Liver (tissue), 9 donors: ENCODE results near the gene TLK2. TPM values are rescaled to one million over a fixed set of nuclear protein-coding genes. Genes with fewer than 3 reads are reported as not detected.
A peak's percentile ranks its signal among the peaks of the same experiment; 100 is the strongest.
"Not testable (repeated sequence)": the region's sequence is repeated elsewhere in the genome, so short reads cannot be mapped to it uniquely, and the experiment has no call there.

Experiments
- DNase-seq: peaks from one replicate; pipeline ENCODE4 v3.0.0-alpha.2; 2017; ENCODE audit warnings: low spot score
- H3K27ac ChIP-seq, 2 donors: one replicate each; pipeline ENCODE4 v1.7.0; 2013; ENCODE audit warnings: inconsistent platforms in 2 of 2, low read length in 2 of 2, control low read depth in 1 of 2, low read depth in 1 of 2, mild to moderate bottlenecking in 1 of 2
- H3K27me3 ChIP-seq, 4 donors: one replicate each; pipeline versions ENCODE4 v1.6.1 to v1.7.0; 2013; ENCODE audit warnings: low read length in 3 of 4, inconsistent platforms in 1 of 4, mild to moderate bottlenecking in 1 of 4, moderate library complexity in 1 of 4; ENCODE audit not compliant: control insufficient read depth in 4 of 4, insufficient read depth in 4 of 4
- H3K36me3 ChIP-seq, 4 donors: one replicate each; pipeline versions ENCODE4 v1.6.1 to v1.7.0; 2013; ENCODE audit warnings: low read length in 3 of 4, mild to moderate bottlenecking in 3 of 4, low read depth in 1 of 4, moderate library complexity in 1 of 4; ENCODE audit not compliant: control insufficient read depth in 4 of 4, insufficient read depth in 3 of 4
- H3K4me1 ChIP-seq, 4 donors: one replicate each; pipeline versions ENCODE4 v1.6.1 to v1.7.0; 2013; ENCODE audit warnings: low read length in 3 of 4, mild to moderate bottlenecking in 3 of 4, moderate library complexity in 1 of 4; ENCODE audit not compliant: control insufficient read depth in 4 of 4, insufficient read depth in 4 of 4
- H3K4me3 ChIP-seq, 3 donors: one replicate each; pipeline versions ENCODE4 v1.6.1 to v1.7.0; 2013; ENCODE audit warnings: low read length in 3 of 3, control low read depth in 1 of 3, low read depth in 1 of 3, mild to moderate bottlenecking in 1 of 3
- H3K9ac ChIP-seq, 2 donors: one replicate each; pipeline ENCODE4 v1.7.0; 2013; ENCODE audit warnings: low read length in 2 of 2, mild to moderate bottlenecking in 2 of 2, moderate library complexity in 2 of 2, control low read depth in 1 of 2, low read depth in 1 of 2
- H3K9me3 ChIP-seq, 4 donors: one replicate each; pipeline versions ENCODE4 v1.6.1 to v1.7.0; 2013; ENCODE audit warnings: low read length in 3 of 4; ENCODE audit not compliant: control insufficient read depth in 4 of 4
- JUND ChIP-seq, 2 donors: IDR thresholded peaks; 2 replicates each; pipeline ENCODE4 v1.6.1; 2016; ENCODE audit warnings: antibody characterized with exemption in 2 of 2
- WGBS: extraction: QIAGEN DNeasy Blood & Tissue Kit; methylation state at CpG from one replicate; pipeline ENCODE4 v1.1.7; 2013; 5-methylcytosine and 5-hydroxymethylcytosine counted together
- polyA plus RNA-seq, 2 donors: library from polyadenylated mRNA; stranded (reverse) in 1 of 2; unstranded in 1 of 2; fragments of 200-250 nt in 1 of 2; fragments of >200 nt in 1 of 2; fragmentation: Nextera tagmentation in 1 of 2; extraction: Ambion mirVana in 1 of 2; gene quantifications; one replicate each; pipeline versions ENCODE4 v1.2.1 to v1.2.3, GENCODE V29; 2013 to 2015
- total RNA-seq, 2 donors: library from RNA; depleted of rRNA; stranded (reverse); fragments of >200 nt; gene quantifications; one replicate each; pipeline ENCODE4 v1.2.3, GENCODE V29; 2014
- donor health status: healthy.
- donor health status: healthy.
- donor health status: healthy.
- donor health status: healthy.
- donor health status: healthy.

TLK2 gene
- total and polyA plus RNA-seq, 4 donors, result 4.2 to 25.8 (median 14.8) TPM

DNA sequence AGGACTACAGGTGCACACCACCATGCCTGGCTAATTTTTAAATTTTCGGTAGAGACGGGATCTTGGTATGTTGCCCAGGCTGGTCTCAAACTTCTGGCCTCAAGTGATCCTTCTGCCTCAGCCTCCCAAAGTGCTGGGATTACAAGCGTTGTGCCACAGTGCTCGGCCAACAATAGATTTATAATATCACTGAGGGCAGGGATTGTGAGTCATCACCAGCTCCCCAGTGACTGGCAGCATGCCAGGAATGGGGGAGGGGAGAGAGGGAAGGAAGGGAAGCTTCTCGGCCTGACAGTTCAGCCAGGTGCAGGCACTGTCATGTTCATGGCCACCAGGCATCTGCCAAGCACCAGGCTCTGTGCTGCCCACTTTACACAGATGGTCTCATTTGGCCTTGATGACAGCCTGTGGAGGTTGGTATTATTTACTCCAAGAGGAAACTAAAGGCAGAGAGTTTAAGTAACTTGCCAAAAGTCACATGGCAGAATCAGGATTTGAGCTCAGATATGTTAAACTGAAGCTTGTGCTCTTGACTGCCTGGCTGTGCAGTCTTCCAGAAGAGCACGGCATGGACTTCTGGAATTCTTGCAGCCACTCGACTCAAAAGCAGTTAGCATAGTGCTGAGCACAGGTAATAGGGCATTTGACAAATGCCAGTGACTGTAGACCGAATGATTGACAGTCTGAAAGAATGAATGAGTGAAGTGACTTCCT lies 7.8 kb upstream of the TLK2 start:
- not testable (repeated sequence) for H3K36me3 ChIP-seq, H3K27me3 ChIP-seq, H3K4me3 ChIP-seq, H3K4me1 ChIP-seq, H3K9me3 ChIP-seq, H3K9ac ChIP-seq, H3K27ac ChIP-seq
- WGBS, result 64% methylated on average over 6 of the region's 8 CpGs
- peak; percentile 16 to 38 for TF ChIP-seq JUND (IDR thresholded peaks at IDR 0.05)
- DNase-seq, result peak; percentile 56

GRCh38 chr17:62471380-62471880 lies 7.2 kb upstream of the TLK2 start:
- H3K9me3 ChIP-seq, H3K4me3 ChIP-seq, H3K27me3 ChIP-seq, DNase-seq, H3K27ac ChIP-seq, H3K4me1 ChIP-seq, H3K36me3 ChIP-seq, H3K9ac ChIP-seq: not testable (repeated sequence)
- 80% methylated on average over 9 of the region's 9 CpGs for WGBS

DNA sequence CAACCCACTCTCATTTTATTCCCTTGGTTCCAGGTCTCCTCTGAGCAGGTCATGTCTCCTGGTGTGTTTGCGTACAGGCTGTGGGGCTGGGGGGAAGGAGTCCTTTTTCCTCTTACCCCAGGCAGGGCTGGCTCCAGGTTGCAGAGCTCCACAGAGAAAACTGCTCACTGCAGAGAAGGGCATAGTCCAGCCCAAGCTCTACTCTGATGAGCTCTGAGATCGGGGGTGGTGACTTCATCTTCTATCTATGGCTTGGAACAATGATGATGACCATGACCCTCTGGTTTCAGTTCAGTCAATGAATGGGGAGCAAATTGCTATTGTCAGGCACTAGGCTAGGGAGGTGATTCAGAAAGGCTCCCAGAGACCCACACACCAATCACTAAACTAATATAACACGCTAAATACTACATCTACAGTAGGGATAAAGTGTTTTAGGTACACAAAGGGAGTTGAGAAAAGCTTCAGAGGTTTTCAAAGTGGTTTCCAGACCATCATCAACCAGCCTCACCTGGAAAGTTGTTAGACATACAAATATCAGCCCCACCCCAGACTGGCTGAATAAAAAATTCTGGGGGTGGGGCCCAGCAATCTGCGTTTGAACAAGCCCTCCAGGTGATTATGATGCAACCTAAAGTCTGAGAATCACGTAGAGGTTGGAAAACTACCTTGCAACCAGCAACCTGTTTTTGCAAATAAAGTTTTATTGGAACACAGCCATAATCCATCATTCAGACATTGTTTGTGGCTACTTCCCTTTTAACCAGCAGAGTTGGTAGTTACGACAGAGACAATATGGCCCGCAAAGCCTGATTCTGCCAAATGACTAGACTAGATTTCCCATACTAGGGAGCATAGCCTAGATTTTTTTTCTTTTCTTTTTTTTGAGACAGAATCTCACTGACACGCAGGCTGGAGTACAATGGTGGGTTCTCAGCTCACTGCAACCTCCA lies 5.3 kb upstream of the TLK2 start:
- not testable (repeated sequence) for H3K4me1 ChIP-seq, H3K4me3 ChIP-seq, H3K27ac ChIP-seq, H3K27me3 ChIP-seq, DNase-seq, H3K36me3 ChIP-seq, H3K9me3 ChIP-seq, H3K9ac ChIP-seq
- WGBS, result 73% methylated on average over 8 of the region's 8 CpGs

GRCh38 chr17:62477111-62477510 lies 1.5 kb upstream of the TLK2 start:
- not testable (repeated sequence) for DNase-seq, H3K27ac ChIP-seq

GRCh38 chr17:62477718-62478408 lies 762 bp upstream of the TLK2 start:
- peak overlapping the region in 1 of 2 donors; percentile 27 for H3K9ac ChIP-seq
- peak; percentile 63 for DNase-seq
- not testable (repeated sequence) for H3K27me3 ChIP-seq, H3K36me3 ChIP-seq, H3K9me3 ChIP-seq, H3K4me1 ChIP-seq
- H3K4me3 ChIP-seq, result peak overlapping the region in 2 of 3 donors; percentile 46 to 89
- H3K27ac ChIP-seq, result peak overlapping the region in 1 of 2 donors; percentile 65
- WGBS, result 5% methylated on average over 61 of the region's 61 CpGs

More at GRCh38 chr17:62477111-62477510, 1.5 kb upstream of the TLK2 start:
- H3K9ac ChIP-seq, H3K36me3 ChIP-seq, H3K4me1 ChIP-seq, H3K4me3 ChIP-seq, H3K9me3 ChIP-seq, H3K27me3 ChIP-seq: not testable (repeated sequence)
- WGBS, result 97% methylated on average over 8 of the region's 8 CpGs

GRCh38 chr17:62478880-62479638 lies 434 bp downstream of the TLK2 start:
- not testable (repeated sequence) for H3K9me3 ChIP-seq, H3K36me3 ChIP-seq, H3K4me1 ChIP-seq, H3K27me3 ChIP-seq
- Histone ChIP-seq H3K27ac (peak overlapping the region; percentile 63 to 67), H3K9ac (peak overlapping the region; percentile 60 to 75), H3K4me3 (peak overlapping the region in 2 of 3 donors; percentile 72 to 89)
- peak; percentile 67 for DNase-seq
- WGBS, result 3% methylated on average over 75 of the region's 84 CpGs

DNA sequence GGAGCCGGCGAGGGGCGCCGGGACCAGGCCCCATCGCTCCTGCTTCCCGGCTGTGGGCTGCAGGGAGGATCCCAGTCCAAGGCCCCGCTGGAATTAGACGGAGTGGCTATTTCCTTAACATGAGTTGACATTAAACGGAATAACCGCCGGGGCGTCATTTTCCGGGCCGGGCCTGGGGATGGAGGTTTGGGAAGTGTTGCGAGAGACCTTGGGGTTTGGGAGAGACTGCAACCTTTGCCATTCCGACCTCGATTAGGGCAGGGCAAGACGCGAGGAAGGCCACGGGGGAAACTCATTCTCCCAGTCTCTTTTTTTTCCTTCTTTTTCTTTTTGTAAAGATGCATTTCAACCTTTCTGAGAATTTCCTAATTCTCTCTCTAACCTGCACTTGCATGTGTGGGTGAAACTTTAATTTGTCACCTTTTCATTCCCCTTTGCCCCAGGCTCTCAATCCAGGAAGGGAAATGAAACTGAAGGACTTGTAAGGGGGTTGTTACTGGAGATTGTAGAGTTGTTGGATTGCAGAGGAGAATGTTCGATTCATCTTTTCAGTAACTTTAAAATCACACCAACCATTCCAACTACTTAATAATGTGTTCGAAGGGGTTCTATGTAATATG lies 1.1 kb downstream of the TLK2 start:
- H3K36me3 ChIP-seq, H3K27me3 ChIP-seq, H3K9me3 ChIP-seq, H3K4me1 ChIP-seq: not testable (repeated sequence)
- peak; percentile 49 for DNase-seq
- Histone ChIP-seq H3K4me3 (peak overlapping the region; percentile 35 to 89 (median 72)), H3K27ac (peak overlapping the region; percentile 63 to 67), H3K9ac (peak overlapping the region; percentile 60 to 75)
- WGBS, result 2% methylated on average over 22 of the region's 22 CpGs
